H1 (cell line): Measurements from ENCODE around the gene UBR1. TPM values are rescaled to one million over a fixed set of nuclear protein-coding genes. Genes with fewer than 3 reads are reported as not detected.

Experiments
- CTCF ChIA-PET: fragments of 300-600 bp; sonication (Branson Sonifier 250); formaldehyde crosslinking; loops from one replicate; lab custom pipeline; 2021; ENCODE audit not compliant: partially characterized antibody; lab: Charles Lee
- POLR2A ChIA-PET: fragments of 300-600 bp; sonication (Branson Sonifier 250); formaldehyde crosslinking; loops from one replicate; lab custom pipeline; 2021; ENCODE audit warnings: inconsistent platforms; ENCODE audit not compliant: partially characterized antibody; lab: Charles Lee
- DNase-seq, 2 experiments: peaks; one replicate each; pipeline versions ENCODE4 v3.0.0 to v3.0.0-alpha.2; 2010 to 2022; ENCODE audit warnings: low spot score in 2 of 2, low read depth in 1 of 2, mixed read lengths in 1 of 2
- FAIRE-seq: peaks from 2 replicates; lab custom pipeline; 2011; peaks lifted over from hg19 to GRCh38; lab: Jason Lieb, UNC
- H2AFZ ChIP-seq: 2 replicates; pipeline ENCODE4 v1.8.1; 2012; ENCODE audit warnings: low read length, inconsistent platforms
- H2AK5ac ChIP-seq: 2 replicates; pipeline ENCODE4 v1.6.1; 2013; ENCODE audit warnings: low read depth, low read length
- H2BK120ac ChIP-seq: replicated peaks from 2 replicates; pipeline ENCODE3; 2013; ENCODE audit warnings: low read depth, low read length, inconsistent platforms
- H2BK12ac ChIP-seq: 2 replicates; pipeline ENCODE4 v1.6.1; 2013; ENCODE audit warnings: low read depth, low read length
- H2BK15ac ChIP-seq: 2 replicates; pipeline ENCODE4 v1.6.1; 2013; ENCODE audit warnings: low read length
- H2BK20ac ChIP-seq: 2 replicates; pipeline ENCODE4 v1.6.1; 2013; ENCODE audit warnings: low read length
- H2BK5ac ChIP-seq: 2 replicates; pipeline ENCODE4 v1.6.1; 2013; ENCODE audit warnings: low read depth, low read length
- H3K14ac ChIP-seq: 2 replicates; pipeline ENCODE4 v1.6.1; 2013; ENCODE audit warnings: inconsistent platforms; ENCODE audit not compliant: insufficient read length
- H3K18ac ChIP-seq: 2 replicates; pipeline ENCODE4 v1.6.1; 2013; ENCODE audit warnings: low read length; ENCODE audit errors: extremely low read depth
- H3K23ac ChIP-seq: 2 replicates; pipeline ENCODE4 v1.6.1; 2013; ENCODE audit warnings: inconsistent platforms; ENCODE audit not compliant: insufficient read length
- H3K23me2 ChIP-seq: 2 replicates; pipeline ENCODE4 v1.6.1; 2013; ENCODE audit warnings: low read depth, low read length
- H3K27ac ChIP-seq: 2 replicates; pipeline ENCODE4 v1.6.1; 2011; ENCODE audit warnings: low read depth, low read length, inconsistent platforms
- H3K27me3 ChIP-seq, 4 experiments: replicated peaks in 1 of 4; 1 replicate in 1 of 4; 2 replicates in 3 of 4; pipeline versions ENCODE4 v1.6.1 to v1.8.1; 2011 to 2013; ENCODE audit warnings: low read length in 3 of 4, mild to moderate bottlenecking in 3 of 4, inconsistent platforms in 2 of 4, mixed read lengths in 2 of 4, moderate library complexity in 1 of 4; ENCODE audit not compliant: control insufficient read depth in 3 of 4, insufficient read depth in 3 of 4; ENCODE audit errors: extremely low read depth in 1 of 4
- H3K36me3 ChIP-seq, 4 experiments: 2 replicates each; pipeline versions ENCODE4 v1.6.1 to v1.8.1; 2011 to 2013; ENCODE audit warnings: mild to moderate bottlenecking in 4 of 4, low read length in 3 of 4, moderate library complexity in 2 of 4, control low read depth in 1 of 4, inconsistent platforms in 1 of 4; ENCODE audit not compliant: insufficient read depth in 4 of 4, control insufficient read depth in 2 of 4
- H3K4ac ChIP-seq: replicated peaks from 2 replicates; pipeline ENCODE3; 2013; ENCODE audit warnings: low read length, low read depth, mixed read lengths, inconsistent platforms; ENCODE audit not compliant: insufficient read length
- H3K4me1 ChIP-seq, 4 experiments: replicated peaks in 1 of 4; 1 replicate in 1 of 4; 2 replicates in 3 of 4; pipeline versions ENCODE4 v1.6.1 to v1.8.1; 2011 to 2013; ENCODE audit warnings: low read length in 3 of 4, inconsistent platforms in 2 of 4, mixed read lengths in 1 of 4; ENCODE audit not compliant: insufficient read depth in 4 of 4, control insufficient read depth in 3 of 4
- H3K4me2 ChIP-seq, 2 experiments: 2 replicates each; pipeline versions ENCODE4 v1.6.1 to v1.8.1; 2011 to 2013; ENCODE audit warnings: low read depth in 2 of 2, low read length in 2 of 2, control low read depth in 1 of 2, inconsistent platforms in 1 of 2, mild to moderate bottlenecking in 1 of 2; ENCODE audit not compliant: insufficient read depth in 1 of 2
- H3K4me3 ChIP-seq, 4 experiments: fragments of 200-600, 300-600 bp in 1 of 4; sonication (generic), shearing (Covaris generic), sonication (Bioruptor Twin) in 1 of 4; 2 replicates each; pipeline versions ENCODE4 v1.5.1 to v1.8.1; 2011 to 2016; ENCODE audit warnings: low read length in 4 of 4, low read depth in 3 of 4, control low read depth in 2 of 4, inconsistent platforms in 2 of 4, mild to moderate bottlenecking in 2 of 4, mixed read lengths in 1 of 4, moderate library complexity in 1 of 4; ENCODE audit not compliant: insufficient read depth in 2 of 4; ENCODE audit errors: extremely low read depth in 1 of 4
- H3K56ac ChIP-seq: replicated peaks from 2 replicates; pipeline ENCODE3; 2013; ENCODE audit warnings: low read depth, mild to moderate bottlenecking, mixed read lengths, low read length, inconsistent platforms; ENCODE audit not compliant: insufficient read length
- H3K79me1 ChIP-seq: 2 replicates; pipeline ENCODE4 v1.6.1; 2013; ENCODE audit warnings: low read depth, low read length, control low read depth
- H3K79me2 ChIP-seq, 2 experiments: 2 replicates each; pipeline versions ENCODE4 v1.6.1 to v1.8.1; 2012 to 2013; ENCODE audit warnings: low read length in 2 of 2, mild to moderate bottlenecking in 2 of 2, inconsistent platforms in 1 of 2; ENCODE audit not compliant: insufficient read depth in 2 of 2, control insufficient read depth in 1 of 2
- H3K9ac ChIP-seq, 4 experiments: replicated peaks in 1 of 4; 1 replicate in 1 of 4; 2 replicates in 3 of 4; pipeline versions ENCODE4 v1.6.1 to v1.8.1; 2011 to 2013; ENCODE audit warnings: low read depth in 3 of 4, low read length in 3 of 4, control low read depth in 2 of 4, mild to moderate bottlenecking in 2 of 4, moderate library complexity in 2 of 4, inconsistent platforms in 1 of 4; ENCODE audit errors: extremely low read depth in 1 of 4
- H3K9me3 ChIP-seq, 2 experiments: 2 replicates each; pipeline versions ENCODE4 v1.6.1 to v1.8.1; 2012 to 2013; ENCODE audit warnings: mild to moderate bottlenecking in 2 of 2, moderate library complexity in 2 of 2, control low read depth in 1 of 2, inconsistent platforms in 1 of 2, low read depth in 1 of 2, low read length in 1 of 2, mixed read lengths in 1 of 2; ENCODE audit not compliant: insufficient read depth in 2 of 2
- H4K20me1 ChIP-seq, 2 experiments: replicated peaks in 1 of 2; 2 replicates each; pipeline versions ENCODE3 to v1.8.1; 2011 to 2013; ENCODE audit warnings: inconsistent platforms in 2 of 2, low read length in 2 of 2, mild to moderate bottlenecking in 1 of 2; ENCODE audit not compliant: insufficient read depth in 2 of 2, control insufficient read depth in 1 of 2
- H4K5ac ChIP-seq: 2 replicates; pipeline ENCODE4 v1.6.1; 2013; ENCODE audit warnings: low read length, low read depth, mixed read lengths, inconsistent platforms; ENCODE audit not compliant: insufficient read length
- H4K8ac ChIP-seq: 2 replicates; pipeline ENCODE4 v1.8.0; 2013; ENCODE audit warnings: mild to moderate bottlenecking, moderate library complexity, low read length, inconsistent platforms; ENCODE audit not compliant: insufficient read depth; ENCODE audit errors: extremely low read depth
- H4K91ac ChIP-seq: replicated peaks from 2 replicates; pipeline ENCODE3; 2013; ENCODE audit warnings: low read length, mixed read lengths, inconsistent platforms; ENCODE audit not compliant: insufficient read length
- BRCA1 ChIP-seq: IDR thresholded peaks from 2 replicates; pipeline ENCODE4 v1.6.1; 2012; ENCODE audit warnings: low read depth, low read length, improper control_type of control experiment
- CBX5 ChIP-seq: fragments of 300-800, 300-1000 bp; sonication (generic); IDR thresholded peaks from 2 replicates; pipeline ENCODE4 v1.7.1; 2016; ENCODE audit warnings: antibody characterized with exemption, low read length, low read depth
- CBX8 ChIP-seq: fragments of 300-800, 300-1000 bp; sonication (generic); IDR thresholded peaks from 2 replicates; pipeline ENCODE4 v1.7.1; 2016; ENCODE audit warnings: low read depth, low read length, borderline replicate concordance
- CHD1 ChIP-seq: IDR thresholded peaks from 2 replicates; pipeline ENCODE4 v1.6.1; 2012; ENCODE audit warnings: low read depth, low read length, improper control_type of control experiment
- EP300 ChIP-seq, 2 experiments: IDR thresholded peaks; 1 replicate in 1 of 2; 2 replicates in 1 of 2; pipeline ENCODE4 v1.6.1; 2011 to 2012; ENCODE audit warnings: low read depth in 2 of 2, low read length in 2 of 2, mild to moderate bottlenecking in 2 of 2, borderline replicate concordance in 1 of 2, inconsistent platforms in 1 of 2, moderate library complexity in 1 of 2
- EZH2 ChIP-seq: fragments of 200-600 bp; sonication (generic); IDR thresholded peaks from 2 replicates; pipeline ENCODE4 v1.7.1; 2012; ENCODE audit warnings: low read depth, mild to moderate bottlenecking, moderate library complexity, low read length, inconsistent platforms; ENCODE audit not compliant: severe bottlenecking
- GTF2F1 ChIP-seq: IDR thresholded peaks from 2 replicates; pipeline ENCODE4 v1.6.1; 2012; ENCODE audit warnings: low read depth, low read length, improper control_type of control experiment, borderline replicate concordance
- RAD21 ChIP-seq, 2 experiments: IDR thresholded peaks in 1 of 2; conservative IDR thresholded peaks in 1 of 2; 2 replicates each; pipeline ENCODE4 v1.6.1; 2011; ENCODE audit warnings: low read depth in 2 of 2, low read length in 2 of 2, improper control_type of control experiment in 1 of 2, inconsistent platforms in 1 of 2, mild to moderate bottlenecking in 1 of 2, moderate library complexity in 1 of 2
- RXRA ChIP-seq: IDR thresholded peaks from 2 replicates; pipeline ENCODE4 v1.6.1; 2011; ENCODE audit warnings: low read depth, mild to moderate bottlenecking, low read length, moderate library complexity; ENCODE audit not compliant: insufficient read depth
- SIN3A ChIP-seq, 2 experiments: IDR thresholded peaks in 1 of 2; conservative IDR thresholded peaks in 1 of 2; 2 replicates each; pipeline ENCODE4 v1.6.1; 2011 to 2012; ENCODE audit warnings: low read length in 2 of 2, improper control_type of control experiment in 1 of 2, low read depth in 1 of 2, mild to moderate bottlenecking in 1 of 2
- SRF ChIP-seq: IDR thresholded peaks from 2 replicates; pipeline ENCODE4 v1.6.1; 2011; ENCODE audit warnings: mild to moderate bottlenecking, low read depth, low read length, moderate library complexity
- WGBS, 2 experiments: shearing (Covaris generic) in 1 of 2; methylation state at CpG; one replicate each; pipeline versions ENCODE4 v1.1.6 to v1.1.7; 2013 to 2015; ENCODE audit warnings: low lambda C conversion rate in 2 of 2, mixed read lengths in 2 of 2, inconsistent platforms in 1 of 2, low coverage in 1 of 2, missing lambda C conversion rate in 1 of 2; ENCODE audit not compliant: insufficient replicate concordance in 2 of 2, insufficient coverage in 1 of 2, insufficient read length in 1 of 2; ENCODE audit errors: extremely low coverage in 1 of 2, missing lambda C conversion rate in 1 of 2; 5-methylcytosine and 5-hydroxymethylcytosine counted together
- polyA plus RNA-seq, 7 experiments: library from polyadenylated mRNA; depleted of rRNA in 3 of 7; stranded (reverse) in 5 of 7; unstranded in 2 of 7; fragments of >200 nt in 5 of 7; fragments of 200-250 nt in 2 of 7; gene quantifications; 1 replicate in 5 of 7; 2 replicates in 1 of 7; 4 replicates in 1 of 7; pipeline versions ENCODE4 v1.2.1 to v1.2.3, GENCODE V29; 2011 to 2013; ENCODE audit warnings: missing spikeins in 2 of 7, mixed read lengths in 2 of 7
- total RNA-seq: library from RNA; stranded (reverse); fragmentation: NEBNext Ultra II Directional; extraction: Animal tissue kit (Norgen Biotek cat#: 25700); gene quantifications from 2 replicates; pipeline ENCODE4 v1.2.1, GENCODE V29; 2021

The UBR1 gene
- total and polyA plus RNA-seq, 2 of the 8 experiments (the other 6 are each of a cell fraction or from before 2014, with no cell fraction given): 3.7 to 18.7 TPM

DNA sequence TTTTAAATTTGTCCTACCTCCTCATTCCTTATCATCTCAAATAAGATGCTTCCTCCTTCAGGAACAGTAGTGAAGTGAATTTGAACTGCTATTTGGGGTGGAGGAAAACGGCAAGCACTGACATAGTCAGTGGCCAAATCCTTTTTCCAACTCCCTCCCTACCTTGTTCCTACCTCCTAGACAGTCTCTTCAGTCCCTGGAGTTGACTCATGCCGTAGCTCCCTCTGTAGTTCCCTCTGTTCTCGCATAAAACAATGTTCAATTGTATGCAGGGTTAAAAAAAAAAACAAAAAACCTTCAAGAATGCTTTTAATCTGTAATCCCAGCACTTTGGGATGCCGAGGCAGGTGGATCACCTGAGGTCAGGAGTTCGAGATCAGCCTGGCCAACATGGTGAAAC is 1.4 kb downstream of the UBR1 start:
- H4K91ac ChIP-seq: no peak overlapping the region
- no peaks in the 10 kb centered on the region for H3K4me1 ChIP-seq
- peaks cover 0 to 6% (median 2%) of the 10 kb centered on the region in 4 experiments; a peak in 2 of 8 replicates for H3K36me3 ChIP-seq
- H4K5ac ChIP-seq: no peak overlapping the region
- no peaks in the 10 kb centered on the region for H4K20me1 ChIP-seq
- H3K79me1 ChIP-seq: peaks cover 5% of the 10 kb centered on the region; the same call in 1 of the 2 replicates
- no peak overlapping the region for H2BK15ac ChIP-seq
- peaks cover 0 to 39% of the 10 kb centered on the region in 2 experiments; a peak in 3 of 4 replicates for H3K79me2 ChIP-seq
- H3K9me3 ChIP-seq: no peaks in the 10 kb centered on the region
- H3K9ac ChIP-seq: no peak overlapping the region
- H3K23me2 ChIP-seq: no peaks in the 10 kb centered on the region; the same call in 1 of the 2 replicates
- DNase-seq (no peak), FAIRE-seq (no peak)
- ChIA-PET CTCF (no interaction called here), POLR2A (no interaction called here)
- H3K4ac ChIP-seq: no peak overlapping the region
- H4K8ac ChIP-seq: no peak overlapping the region
- H2BK20ac ChIP-seq: no peak overlapping the region
- H3K27me3 ChIP-seq: no peaks in the 10 kb centered on the region
- H3K27ac ChIP-seq: no peak overlapping the region
- no peak overlapping the region for H2AFZ ChIP-seq
- H2AK5ac ChIP-seq: no peak overlapping the region
- no peak overlapping the region for H2BK12ac ChIP-seq
- H3K4me3 ChIP-seq: peak overlapping the region in 3 of 4 experiments; percentile 5 to 90 (median 72); a peak in 1 of 8 replicates
- WGBS, 2 experiments: 87% methylated on average over 4 of the region's 5 CpGs; no CpG with 5 or more reads in 1 of the 2 experiments
- H3K4me2 ChIP-seq: peak overlapping the region in 1 of 2 experiments; percentile 82; a peak in 1 of 4 replicates
- H2BK120ac ChIP-seq: no peak overlapping the region
- no peak overlapping the region for H2BK5ac ChIP-seq
- no peak overlapping the region for H3K18ac ChIP-seq
- no peak overlapping the region for H3K56ac ChIP-seq
- no peak overlapping the region for H3K14ac ChIP-seq
- no peak overlapping the region for H3K23ac ChIP-seq
- TF ChIP-seq RAD21 (IDR thresholded peaks at IDR 0.05 in 1 of 2, conservative IDR thresholded peaks at IDR 0.05 in 1 of 2; ENCODE audit: low read depth in 2 of 2, low read length in 2 of 2) (no peak), EZH2 (no peak), EP300 (IDR thresholded peaks at IDR 0.05; ENCODE audit: borderline replicate concordance in 1 of 2, low read depth in 2 of 2, low read length in 2 of 2) (no peak), CHD1 (no peak), BRCA1 (no peak), CBX8 (no peak), SRF (no peak), CBX5 (no peak), GTF2F1 (no peak), SIN3A (conservative IDR thresholded peaks at IDR 0.05 in 1 of 2, IDR thresholded peaks at IDR 0.05 in 1 of 2; ENCODE audit: low read depth in 1 of 2, low read length in 2 of 2) (no peak), RXRA (no peak)
